Chondrocyte (in vitro differentiated cells): ENCODE data around the gene PADI2. TPM values are rescaled to one million over a fixed set of nuclear protein-coding genes. Genes with fewer than 3 reads are reported as not detected.

Experiments used
- DNase-seq: peaks from one replicate; pipeline ENCODE4 v3.0.0; 2021; ENCODE audit warnings: mixed read lengths, low spot score
- H3K27ac Mint-ChIP-seq: one replicate; pipeline ENCODE4 v1.8.0; 2021; ENCODE audit warnings: mild to moderate bottlenecking, moderate library complexity, mixed read lengths; ENCODE audit not compliant: unreplicated experiment
- H3K27me3 Mint-ChIP-seq: 2 replicates; pipeline ENCODE4 v1.8.0; 2021; ENCODE audit warnings: low read depth, mixed read lengths
- H3K36me3 Mint-ChIP-seq: 2 replicates; pipeline ENCODE4 v1.8.0; 2021; ENCODE audit warnings: low read depth, mixed read lengths
- H3K4me1 Mint-ChIP-seq: 2 replicates; pipeline ENCODE4 v1.8.0; 2021; ENCODE audit warnings: low read depth, mild to moderate bottlenecking, mixed read lengths
- H3K4me3 Mint-ChIP-seq: one replicate; pipeline ENCODE4 v1.8.0; 2021; ENCODE audit warnings: mild to moderate bottlenecking, moderate library complexity, mixed read lengths; ENCODE audit not compliant: unreplicated experiment
- H3K9me3 Mint-ChIP-seq: 2 replicates; pipeline ENCODE4 v1.8.0; 2021; ENCODE audit warnings: low read depth, mixed read lengths
- total RNA-seq: library from RNA; stranded (reverse); gene quantifications from 3 replicates; pipeline ENCODE4 v1.2.1, GENCODE V29; 2021
- TF ChIP-seq, protein P1 (sequence below): fragments of 200-600 bp; sonication (generic); IDR thresholded peaks from 2 replicates; pipeline ENCODE4 v1.5.0; 2021; ENCODE audit warnings: antibody characterized with exemption, mild to moderate bottlenecking, moderate library complexity

Gene PADI2
- total RNA-seq, 1 donor from 2014 or later: 74.9 TPM

DNA sequence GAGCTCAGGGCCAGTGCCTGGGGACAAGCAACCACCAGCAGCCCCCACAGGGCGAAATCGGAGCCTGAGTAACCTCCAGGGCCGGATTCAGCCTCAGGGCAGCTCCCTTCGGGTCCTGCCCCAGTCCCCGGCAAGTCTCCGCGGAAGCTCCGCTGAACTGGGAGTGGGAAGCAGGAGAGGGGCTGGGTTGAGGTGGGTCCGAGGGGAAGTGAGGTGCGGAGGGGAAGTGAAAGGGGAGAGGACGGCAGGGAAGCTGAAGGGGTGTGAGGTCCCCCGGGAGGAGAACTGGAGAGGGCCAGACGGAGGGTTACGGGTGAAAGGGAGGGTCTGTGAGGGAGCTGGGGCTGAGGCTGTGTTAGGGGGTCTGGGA lies 560 bp downstream of the PADI2 start:
- TF ChIP-seq, protein P1, sequence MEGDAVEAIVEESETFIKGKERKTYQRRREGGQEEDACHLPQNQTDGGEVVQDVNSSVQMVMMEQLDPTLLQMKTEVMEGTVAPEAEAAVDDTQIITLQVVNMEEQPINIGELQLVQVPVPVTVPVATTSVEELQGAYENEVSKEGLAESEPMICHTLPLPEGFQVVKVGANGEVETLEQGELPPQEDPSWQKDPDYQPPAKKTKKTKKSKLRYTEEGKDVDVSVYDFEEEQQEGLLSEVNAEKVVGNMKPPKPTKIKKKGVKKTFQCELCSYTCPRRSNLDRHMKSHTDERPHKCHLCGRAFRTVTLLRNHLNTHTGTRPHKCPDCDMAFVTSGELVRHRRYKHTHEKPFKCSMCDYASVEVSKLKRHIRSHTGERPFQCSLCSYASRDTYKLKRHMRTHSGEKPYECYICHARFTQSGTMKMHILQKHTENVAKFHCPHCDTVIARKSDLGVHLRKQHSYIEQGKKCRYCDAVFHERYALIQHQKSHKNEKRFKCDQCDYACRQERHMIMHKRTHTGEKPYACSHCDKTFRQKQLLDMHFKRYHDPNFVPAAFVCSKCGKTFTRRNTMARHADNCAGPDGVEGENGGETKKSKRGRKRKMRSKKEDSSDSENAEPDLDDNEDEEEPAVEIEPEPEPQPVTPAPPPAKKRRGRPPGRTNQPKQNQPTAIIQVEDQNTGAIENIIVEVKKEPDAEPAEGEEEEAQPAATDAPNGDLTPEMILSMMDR: no peak
- Mint-ChIP-seq H3K4me3 (peak overlapping the region; percentile 65), H3K27me3 (peaks cover 9% of the 10 kb centered on the region)

DNA sequence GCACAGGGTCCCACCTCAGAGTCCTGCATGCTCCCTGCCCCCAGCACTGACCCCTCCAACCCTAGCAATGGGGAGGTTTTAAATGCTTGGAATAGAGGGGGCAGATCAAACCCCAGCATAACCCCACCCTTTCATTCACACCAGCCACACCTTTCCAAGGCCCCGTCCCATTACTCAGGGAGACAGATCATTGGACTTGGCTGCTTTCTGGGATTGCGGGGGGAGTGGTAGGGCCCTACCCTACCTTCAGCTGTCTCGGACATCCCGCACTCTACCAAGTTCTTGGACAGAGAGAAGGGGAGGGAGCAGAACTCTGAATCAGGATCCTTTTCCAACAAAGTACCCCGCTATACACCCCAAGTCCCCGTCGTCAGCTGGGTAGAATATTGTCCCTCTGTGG lies 983 bp downstream of the PADI2 start:
- peak overlapping the region; percentile 65 for H3K4me3 Mint-ChIP-seq
- peaks cover 47% of the 10 kb centered on the region for H3K4me1 Mint-ChIP-seq
- no peak overlapping the region for H3K27ac Mint-ChIP-seq
- TF ChIP-seq, protein P1: no peak
- peaks cover 9% of the 10 kb centered on the region for H3K27me3 Mint-ChIP-seq
- no peak for DNase-seq
- no peaks in the 10 kb centered on the region for H3K9me3 Mint-ChIP-seq
- H3K36me3 Mint-ChIP-seq: no peaks in the 10 kb centered on the region

More for the DNA sequence above, 560 bp downstream of the PADI2 start:
- Mint-ChIP-seq H3K36me3 (no peaks in the 10 kb centered on the region), H3K27ac (peak overlapping the region; percentile 57), H3K9me3 (no peaks in the 10 kb centered on the region), H3K4me1 (peaks cover 47% of the 10 kb centered on the region)
- no peak for DNase-seq

DNA sequence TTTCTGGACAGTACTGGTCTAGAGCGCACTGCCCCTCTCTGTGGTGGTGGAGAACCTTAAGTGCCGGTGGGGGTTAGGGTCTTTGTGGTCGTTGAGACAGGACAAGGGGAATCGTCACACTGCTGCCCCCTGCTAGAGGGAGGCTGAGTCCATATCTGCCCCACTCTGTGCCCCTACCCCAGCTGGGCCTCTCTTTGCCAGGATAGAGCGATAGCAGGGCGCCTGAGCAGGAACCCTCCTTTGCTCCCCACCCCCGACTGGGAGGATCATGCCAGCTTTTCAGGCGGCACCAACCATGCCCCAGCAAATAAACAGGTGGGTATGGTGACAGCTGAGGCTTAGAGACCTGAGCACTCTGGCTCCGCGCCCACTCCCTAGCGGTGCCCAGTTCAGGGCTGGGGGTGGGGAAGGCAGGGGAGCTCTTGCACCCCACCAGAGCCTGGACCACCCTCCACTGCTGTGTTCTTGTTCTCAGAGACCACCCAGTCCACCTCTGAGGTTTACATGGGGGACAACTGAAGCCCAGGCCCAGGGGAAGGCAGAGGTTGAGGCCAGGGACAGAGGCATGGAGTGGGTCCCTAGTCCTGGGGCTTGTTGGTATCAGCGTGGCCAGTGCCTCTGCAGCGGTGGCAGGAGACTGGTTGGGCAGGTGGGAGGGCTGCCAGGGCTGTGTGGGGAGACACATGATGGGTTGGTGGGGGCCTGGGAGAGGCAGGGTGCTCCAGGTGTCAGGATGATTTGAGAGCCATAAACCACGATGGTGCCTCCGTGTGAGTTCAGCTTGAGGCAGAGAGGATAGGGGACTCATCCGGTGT lies 1.6 kb downstream of the PADI2 start:
- Mint-ChIP-seq H3K27ac (no peak overlapping the region), H3K27me3 (peaks cover 9% of the 10 kb centered on the region), H3K4me3 (peak overlapping the region; percentile 65), H3K36me3 (no peaks in the 10 kb centered on the region), H3K9me3 (no peaks in the 10 kb centered on the region), H3K4me1 (peaks cover 43% of the 10 kb centered on the region)
- no peak for DNase-seq
- TF ChIP-seq, protein P1: no peak

DNA sequence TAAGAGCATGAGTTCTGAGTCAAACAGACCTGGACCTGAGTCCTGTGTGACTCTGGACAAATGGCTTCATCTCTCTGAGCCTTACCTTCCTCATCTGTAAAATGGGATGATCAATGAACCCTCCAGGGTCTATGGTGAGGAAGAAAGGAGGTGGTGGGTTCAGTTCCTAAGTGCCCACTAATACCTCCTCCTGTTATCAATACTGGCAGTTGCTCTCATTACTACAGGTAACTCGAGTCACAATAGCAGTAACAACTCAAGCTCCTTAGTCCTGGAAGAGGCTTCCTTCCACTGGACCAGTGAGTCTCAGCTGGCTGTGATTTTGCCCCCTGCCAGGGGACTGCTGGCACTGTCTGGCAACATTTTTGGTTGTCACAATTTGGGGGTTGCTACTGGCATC lies 2.6 kb downstream of the PADI2 start:
- DNase-seq: no peak
- Mint-ChIP-seq H3K27ac (no peak overlapping the region), H3K9me3 (no peaks in the 10 kb centered on the region), H3K27me3 (peaks cover 9% of the 10 kb centered on the region), H3K36me3 (no peaks in the 10 kb centered on the region), H3K4me3 (no peak overlapping the region), H3K4me1 (peaks cover 33% of the 10 kb centered on the region)
- TF ChIP-seq, protein P1: no peak

DNA sequence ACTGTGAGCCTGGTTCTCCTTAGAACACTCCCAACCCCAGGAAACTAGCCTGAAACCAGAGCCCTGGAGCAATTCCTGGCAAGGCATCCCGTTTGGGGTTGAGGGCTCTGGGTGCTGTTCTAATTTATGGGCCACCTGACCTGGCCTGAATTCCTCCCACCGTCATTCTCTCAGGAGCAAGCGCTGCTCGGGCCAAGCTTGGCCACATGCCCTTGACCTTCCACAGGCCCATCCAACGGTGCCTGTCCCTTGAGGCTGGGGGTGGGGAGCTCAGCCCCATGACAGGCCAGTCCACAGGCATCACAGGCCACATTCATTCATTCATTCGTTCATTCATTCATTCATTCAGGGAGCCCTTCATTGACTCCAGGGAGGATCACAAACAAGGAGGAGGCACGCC lies 5.3 kb downstream of the PADI2 start:
- Mint-ChIP-seq H3K4me1 (peaks cover 11% of the 10 kb centered on the region), H3K27ac (no peak overlapping the region), H3K9me3 (no peaks in the 10 kb centered on the region), H3K4me3 (no peak overlapping the region), H3K27me3 (peaks cover 9% of the 10 kb centered on the region), H3K36me3 (no peaks in the 10 kb centered on the region)
- TF ChIP-seq, protein P1: no peak
- no peak for DNase-seq
